Smooth muscle cell (in vitro differentiated cells): ENCODE results near the gene SLA2. TPM values are rescaled to one million over a fixed set of nuclear protein-coding genes. Genes with fewer than 3 reads are reported as not detected.

Experiments used
- DNase-seq: peaks from one replicate; lab custom pipeline; 2025; ENCODE audit not compliant: unreplicated experiment; lab: John Stamatoyannopoulos, UW
- H2AFZ ChIP-seq: fragments of 200-600 bp; sonication (generic); 2 replicates; pipeline ENCODE4 v1.6.0; 2016; ENCODE audit warnings: antibody characterized with exemption, low read depth, mild to moderate bottlenecking
- H3F3A ChIP-seq: fragments of 200-600 bp; sonication (generic); 2 replicates; pipeline ENCODE4 v1.6.0; 2017; ENCODE audit warnings: antibody characterized with exemption, low read depth
- H3K27ac ChIP-seq: fragments of 200-600 bp; sonication (generic); 2 replicates; pipeline ENCODE4 v1.5.1; 2016; ENCODE audit warnings: low read depth, mild to moderate bottlenecking
- H3K27me3 ChIP-seq: fragments of 200-600 bp; sonication (generic); 2 replicates; pipeline ENCODE4 v1.6.1; 2016; ENCODE audit warnings: low read depth, mild to moderate bottlenecking
- H3K36me3 ChIP-seq: fragments of 200-600 bp; sonication (generic); 2 replicates; pipeline ENCODE4 v1.5.1; 2016; ENCODE audit warnings: low read depth
- H3K4me1 ChIP-seq: fragments of 200-600 bp; sonication (generic); 2 replicates; pipeline ENCODE4 v1.5.1; 2016; ENCODE audit warnings: low read depth
- H3K4me2 ChIP-seq: fragments of 200-600 bp; sonication (generic); 2 replicates; pipeline ENCODE4 v1.6.0; 2016; ENCODE audit warnings: mild to moderate bottlenecking
- H3K4me3 ChIP-seq: fragments of 200-600 bp; sonication (generic); 2 replicates; pipeline ENCODE4 v1.5.1; 2016; ENCODE audit warnings: mild to moderate bottlenecking
- H3K79me2 ChIP-seq: fragments of 200-600 bp; sonication (generic); 2 replicates; pipeline ENCODE4 v1.6.0; 2016; ENCODE audit warnings: low read depth, mild to moderate bottlenecking
- H3K9ac ChIP-seq: fragments of 200-600 bp; sonication (generic); 2 replicates; pipeline ENCODE4 v1.6.0; 2016; ENCODE audit warnings: low read depth
- H3K9me3 ChIP-seq: fragments of 200-600 bp; sonication (generic); replicated peaks from 2 replicates; pipeline ENCODE4 v1.5.1; 2016; ENCODE audit warnings: low read depth
- H4K20me1 ChIP-seq: fragments of 200-600 bp; sonication (generic); 2 replicates; pipeline ENCODE4 v1.6.0; 2016; ENCODE audit warnings: low read depth
- CTCF ChIP-seq: fragments of 200-600 bp; sonication (generic); IDR thresholded peaks from 2 replicates; pipeline ENCODE4 v1.5.1; 2017; ENCODE audit warnings: borderline replicate concordance, mild to moderate bottlenecking, antibody characterized with exemption; ENCODE audit not compliant: insufficient read depth, poor library complexity, severe bottlenecking
- WGBS: methylation state at CpG from one replicate; pipeline ENCODE4 v1.1.7; 2016; ENCODE audit warnings: low lambda C conversion rate; 5-methylcytosine and 5-hydroxymethylcytosine counted together
- polyA plus RNA-seq: library from polyadenylated mRNA; unstranded; fragments of >200 nt; fragmentation: Nextera tagmentation; extraction: Ambion mirVana; gene quantifications from 2 replicates; pipeline ENCODE4 v1.2.1, GENCODE V29; 2016
- total RNA-seq: library from RNA; depleted of rRNA; stranded (reverse); fragments of >200 nt; gene quantifications from 2 replicates; pipeline ENCODE4 v1.2.3, GENCODE V29; 2014

The SLA2 gene
- total and polyA plus RNA-seq, 2 experiments from 2014 or later: not detected

DNA sequence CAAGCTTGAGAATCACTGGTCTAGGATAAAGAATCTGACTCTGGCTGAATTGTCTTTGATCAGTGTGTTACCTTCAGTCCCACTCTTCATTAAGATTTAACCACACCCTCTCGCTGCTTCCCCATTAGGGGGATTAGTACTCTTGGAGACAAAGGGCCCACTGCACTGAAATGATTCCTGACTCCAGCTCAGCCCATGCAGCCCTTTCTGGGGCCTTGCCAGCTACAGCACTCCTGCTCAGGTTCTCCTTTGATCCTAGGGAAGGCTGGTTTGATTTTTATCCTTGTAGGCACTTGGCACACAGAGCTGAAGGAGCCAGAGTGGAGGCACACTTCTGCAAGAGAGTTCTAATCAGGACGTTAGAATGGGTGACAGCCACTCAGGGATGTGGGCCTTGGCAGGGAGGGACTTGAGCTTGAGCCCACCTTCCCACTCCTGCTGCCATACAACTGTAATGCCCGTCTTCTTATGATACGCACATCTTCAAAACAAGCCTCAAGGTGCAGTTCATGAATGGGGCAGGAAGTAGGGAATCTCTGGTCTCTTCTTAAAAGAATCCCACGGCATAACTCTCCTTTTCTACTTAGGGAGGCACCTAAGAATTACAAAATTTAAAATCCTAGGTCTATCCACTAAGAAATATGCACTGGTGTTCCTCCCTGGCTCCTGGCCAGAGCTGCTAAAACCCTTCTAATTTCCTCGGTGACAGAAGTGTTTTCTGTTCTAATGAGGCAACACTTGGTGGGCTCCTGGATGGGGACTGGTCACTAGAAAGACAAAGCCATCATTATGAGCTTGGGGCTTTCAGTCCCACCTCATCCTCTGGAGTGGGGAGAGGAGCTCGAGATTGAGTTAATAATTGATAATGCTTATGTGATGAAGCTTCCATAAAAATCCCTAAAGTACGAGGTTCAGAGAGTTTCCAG is 1.5 kb upstream of the SLA2 start:
- Histone ChIP-seq H3K4me2 (no peak overlapping the region), H3K4me3 (no peak overlapping the region), H3K4me1 (peaks cover 11% of the 10 kb centered on the region), H3F3A (no peaks in the 10 kb centered on the region), H3K79me2 (no peaks in the 10 kb centered on the region), H3K27ac (no peak overlapping the region), H3K27me3 (no peaks in the 10 kb centered on the region), H4K20me1 (no peaks in the 10 kb centered on the region), H3K9me3 (no peaks in the 10 kb centered on the region), H2AFZ (no peak overlapping the region), H3K36me3 (no peaks in the 10 kb centered on the region), H3K9ac (no peak overlapping the region)
- 91% methylated on average over 8 of the region's 8 CpGs for WGBS
- no peak for TF ChIP-seq CTCF
- DNase-seq: no peak

DNA sequence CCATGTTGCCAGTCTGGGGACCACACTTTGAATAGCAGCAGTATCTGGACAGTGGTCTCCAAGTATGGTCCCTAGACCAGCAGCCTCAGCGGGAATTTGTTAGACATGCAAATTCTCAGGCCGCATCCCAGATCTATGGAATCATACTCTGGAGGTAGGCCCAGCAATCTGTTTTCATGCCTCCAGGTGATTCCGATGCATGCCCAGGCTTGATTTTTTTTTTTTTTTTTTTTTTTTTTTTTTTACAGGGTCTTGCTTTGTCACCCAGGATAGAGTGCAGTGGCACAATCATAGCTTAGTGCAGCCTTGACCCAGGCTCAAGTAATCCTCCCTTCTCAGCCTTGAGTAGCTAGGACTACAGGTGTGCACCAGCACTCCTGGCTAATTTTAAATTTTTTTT is 682 bp upstream of the SLA2 start:
- Histone ChIP-seq H4K20me1 (no peaks in the 10 kb centered on the region), H3K4me2 (no peak overlapping the region), H3K4me1 (peaks cover 11% of the 10 kb centered on the region), H3F3A (no peaks in the 10 kb centered on the region), H3K27ac (no peak overlapping the region), H3K79me2 (no peaks in the 10 kb centered on the region), H3K4me3 (no peak overlapping the region), H3K9ac (no peak overlapping the region), H3K27me3 (no peaks in the 10 kb centered on the region), H3K9me3 (no peaks in the 10 kb centered on the region), H3K36me3 (no peaks in the 10 kb centered on the region), H2AFZ (no peak overlapping the region)
- DNase-seq: no peak
- TF ChIP-seq CTCF: no peak
- 97% methylated on average over 3 of the region's 3 CpGs for WGBS

DNA sequence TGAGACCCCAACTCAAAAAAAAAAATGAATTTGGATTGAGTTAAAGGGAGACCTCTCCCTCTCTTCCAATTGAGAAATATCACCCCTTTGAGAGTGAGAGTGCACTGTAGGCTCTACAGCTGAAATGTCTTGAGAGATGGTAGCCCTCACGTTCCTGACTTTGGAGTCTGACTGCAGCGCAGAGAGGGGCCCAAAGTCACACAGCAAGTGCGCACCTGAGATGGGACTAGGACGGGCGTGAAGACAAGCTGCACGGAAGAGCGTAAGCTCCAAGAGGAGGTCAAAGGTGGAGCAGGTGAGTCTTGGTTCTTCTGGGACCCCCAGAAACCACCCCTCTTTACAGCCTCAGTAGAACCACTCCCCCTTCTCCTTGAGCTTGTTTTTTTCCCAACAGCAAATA is 643 bp downstream of the SLA2 start:
- TF ChIP-seq CTCF: no peak
- WGBS: 87% methylated on average over 7 of the region's 7 CpGs
- Histone ChIP-seq H2AFZ (no peak overlapping the region), H3K27ac (no peak overlapping the region), H3K27me3 (no peaks in the 10 kb centered on the region), H3K4me2 (no peak overlapping the region), H3K79me2 (no peaks in the 10 kb centered on the region), H4K20me1 (no peaks in the 10 kb centered on the region), H3K4me3 (no peak overlapping the region), H3K9me3 (no peaks in the 10 kb centered on the region), H3F3A (no peaks in the 10 kb centered on the region), H3K9ac (no peak overlapping the region), H3K36me3 (no peaks in the 10 kb centered on the region), H3K4me1 (peaks cover 11% of the 10 kb centered on the region)
- DNase-seq: no peak

GRCh38 chr20:36644706-36645095 is 1.3 kb downstream of the SLA2 start:
- Histone ChIP-seq H4K20me1 (no peaks in the 10 kb centered on the region), H3K79me2 (no peaks in the 10 kb centered on the region), H2AFZ (no peak overlapping the region), H3K9ac (no peak overlapping the region), H3K27ac (no peak overlapping the region), H3K9me3 (no peaks in the 10 kb centered on the region), H3K4me2 (no peak overlapping the region), H3K36me3 (no peaks in the 10 kb centered on the region), H3F3A (no peaks in the 10 kb centered on the region), H3K4me1 (peaks cover 11% of the 10 kb centered on the region), H3K27me3 (no peaks in the 10 kb centered on the region), H3K4me3 (no peak overlapping the region)
- no peak for DNase-seq
- TF ChIP-seq CTCF: no peak
- 91% methylated on average over 7 of the region's 7 CpGs for WGBS
